HG02981 (cell line): ENCODE data around the gene GRN.
"Not testable (repeated sequence)": the region's sequence is repeated elsewhere in the genome, so short reads cannot be mapped to it uniquely, and the experiment has no call there.

Experiments
- ATAC-seq: cut with Tn5 transposase; IDR thresholded peaks from one replicate; pipeline ENCODE4 v1.9.1; 2021; ENCODE audit warnings: mild to moderate bottlenecking, moderate library complexity; ENCODE audit not compliant: unreplicated experiment

GRN gene

GRCh38 chr17:44346064-44346844 lies 1.2 kb downstream of the GRN start:
- no peak for ATAC-seq

- not testable (repeated sequence) for ATAC-seq
Measured at GRCh38 chr17:44347206-44348055, 2.3 kb downstream of the GRN start.

- peak; percentile 46 for ATAC-seq
Measured at GRCh38 chr17:44348234-44348987, 3.3 kb downstream of the GRN start.

GRCh38 chr17:44348988-44349364 lies 3.9 kb downstream of the GRN start:
- no peak for ATAC-seq

GRCh38 chr17:44349553-44350070 lies 4.5 kb downstream of the GRN start:
- ATAC-seq = no peak

- no peak for ATAC-seq
Measured at GRCh38 chr17:44350733-44351226, 5.7 kb downstream of the GRN start.

GRCh38 chr17:44351464-44351863 lies 6.4 kb downstream of the GRN start:
- no peak for ATAC-seq

- no peak for ATAC-seq
Measured at GRCh38 chr17:44351961-44352827, 7.1 kb downstream of the GRN start.

GRCh38 chr17:44352828-44353671 lies 7.9 kb downstream of the GRN start:
- ATAC-seq = no peak

- ATAC-seq = no peak
Measured at GRCh38 chr17:44353672-44354331, 8.7 kb downstream of the GRN start.

- ATAC-seq = no peak
Measured at GRCh38 chr17:44354582-44355561, 9.8 kb downstream of the GRN start.

GRCh38 chr17:44355642-44356099 lies 10.6 kb downstream of the GRN start:
- ATAC-seq = no peak

- no peak for ATAC-seq
Measured at GRCh38 chr17:44356241-44356640, 11.1 kb downstream of the GRN start.

GRCh38 chr17:44358066-44358465 lies 13.0 kb downstream of the GRN start:
- ATAC-seq = no peak

GRCh38 chr17:44359006-44359405 lies 13.9 kb downstream of the GRN start:
- no peak for ATAC-seq

- no peak for ATAC-seq
Measured at GRCh38 chr17:44359458-44360143, 14.5 kb downstream of the GRN start.

- ATAC-seq = no peak
Measured at GRCh38 chr17:44360144-44360533, 15.0 kb downstream of the GRN start.
